Keratinocyte (primary cell): ENCODE measurements around the gene DIO3. TPM values are rescaled to one million over a fixed set of nuclear protein-coding genes. Genes with fewer than 3 reads are reported as not detected.
A peak's percentile ranks its signal among the peaks of the same experiment; 100 is the strongest.

Experiments used
- DNase-seq: peaks from one replicate; pipeline ENCODE4 v3.0.0-alpha.2; 2011; ENCODE audit warnings: low read depth, missing footprints, low spot score
- FAIRE-seq: peaks from 2 replicates; lab custom pipeline; 2011; peaks lifted over from hg19 to GRCh38; lab: Jason Lieb, UNC
- H2AFZ ChIP-seq: 2 replicates; pipeline ENCODE4 v1.6.0; 2012; ENCODE audit warnings: low read length, control low read depth, inconsistent platforms; ENCODE audit not compliant: control insufficient read depth
- H3K27ac ChIP-seq: 2 replicates; pipeline ENCODE4 v1.5.1; 2011; ENCODE audit warnings: low read length; ENCODE audit not compliant: control insufficient read depth, insufficient read depth
- H3K27me3 ChIP-seq: 3 replicates; pipeline ENCODE4 v1.6.0; 2011; ENCODE audit warnings: low read length; ENCODE audit not compliant: control insufficient read depth, insufficient read depth; ENCODE audit errors: extremely low read depth
- H3K36me3 ChIP-seq, 2 experiments: 2 replicates in 1 of 2; 3 replicates in 1 of 2; pipeline ENCODE4 v1.5.1; 2011; ENCODE audit warnings: low read length in 2 of 2, mild to moderate bottlenecking in 1 of 2; ENCODE audit not compliant: control insufficient read depth in 2 of 2, insufficient read depth in 2 of 2; ENCODE audit errors: extremely low read depth in 1 of 2
- H3K4me1 ChIP-seq: 3 replicates; pipeline ENCODE4 v1.5.1; 2011; ENCODE audit warnings: low read length; ENCODE audit not compliant: control insufficient read depth, insufficient read depth; ENCODE audit errors: extremely low read depth
- H3K4me2 ChIP-seq: 3 replicates; pipeline ENCODE4 v1.6.0; 2011; ENCODE audit warnings: low read depth, low read length; ENCODE audit not compliant: control insufficient read depth, insufficient read depth; ENCODE audit errors: extremely low read depth
- H3K4me3 ChIP-seq, 3 experiments: fragments of 200-600 bp in 1 of 3; sonication (generic) in 1 of 3; 2 replicates in 2 of 3; 3 replicates in 1 of 3; pipeline ENCODE4 v1.5.1; 2011 to 2016; ENCODE audit warnings: low read length in 3 of 3, mild to moderate bottlenecking in 3 of 3, control low read depth in 2 of 3, inconsistent platforms in 1 of 3, low read depth in 1 of 3, mixed read lengths in 1 of 3, mixed run types in 1 of 3, moderate library complexity in 1 of 3; ENCODE audit not compliant: control insufficient read depth in 2 of 3, insufficient read depth in 2 of 3; ENCODE audit errors: extremely low read depth in 1 of 3
- H3K79me2 ChIP-seq: 2 replicates; pipeline ENCODE4 v1.6.0; 2012; ENCODE audit warnings: low read length; ENCODE audit not compliant: control insufficient read depth, insufficient read depth
- H3K9ac ChIP-seq: 3 replicates; pipeline ENCODE4 v1.6.0; 2011; ENCODE audit warnings: low read length; ENCODE audit not compliant: control insufficient read depth, insufficient read depth; ENCODE audit errors: extremely low read depth
- H3K9me1 ChIP-seq: 3 replicates; pipeline ENCODE4 v1.6.0; 2011; ENCODE audit warnings: low read length; ENCODE audit not compliant: control insufficient read depth, insufficient read depth; ENCODE audit errors: extremely low read depth
- H3K9me3 ChIP-seq: 2 replicates; pipeline ENCODE4 v1.5.1; 2012; ENCODE audit warnings: low read depth, low read length; ENCODE audit not compliant: control insufficient read depth
- H4K20me1 ChIP-seq: 3 replicates; pipeline ENCODE4 v1.6.0; 2011; ENCODE audit warnings: low read length; ENCODE audit not compliant: control insufficient read depth, insufficient read depth; ENCODE audit errors: extremely low read depth
- EZH2 ChIP-seq: IDR thresholded peaks from one replicate; pipeline ENCODE4 v1.6.1; 2012; ENCODE audit warnings: inconsistent platforms, mild to moderate bottlenecking, low read length, moderate library complexity
- dilution Hi-C: fragments of 300-500 bp; cut with MboI; formaldehyde crosslinking; loops from one replicate; pipeline ENCODE4 v1.7.0; 2020; ENCODE audit warnings: low sequenced_read_pairs; ENCODE audit not compliant: extremely low pct_ligation_motif_present
- polyA plus RNA-seq, 5 experiments: library from polyadenylated mRNA; depleted of rRNA in 3 of 5; stranded (reverse) in 3 of 5; stranded (forward) in 1 of 5; unstranded in 1 of 5; fragments of >200 nt; gene quantifications; 1 replicate in 1 of 5; 2 replicates in 3 of 5; 3 replicates in 1 of 5; pipeline versions ENCODE4 v1.2.1 to v1.2.3, GENCODE V29; 2011 to 2012; ENCODE audit warnings: missing spikeins in 2 of 5, low read depth in 1 of 5, low replicate concordance in 1 of 5
- TF ChIP-seq, protein P1 (sequence below), 3 experiments: IDR thresholded peaks in 1 of 3; conservative IDR thresholded peaks in 1 of 3; optimal IDR thresholded peaks in 1 of 3; 2 replicates in 2 of 3; 3 replicates in 1 of 3; pipeline versions ENCODE3 to v1.5.1; 2011; ENCODE audit warnings: low read length in 3 of 3, mild to moderate bottlenecking in 3 of 3, moderate library complexity in 2 of 3, control low read depth in 1 of 3, inconsistent platforms in 1 of 3; ENCODE audit not compliant: insufficient read depth in 2 of 3; ENCODE audit errors: extremely low read depth in 1 of 3

DIO3 gene
- polyA plus RNA-seq, 1 donor (not counting 4 experiments of a cell fraction or from before 2014, with no cell fraction given) = not detected

DNA sequence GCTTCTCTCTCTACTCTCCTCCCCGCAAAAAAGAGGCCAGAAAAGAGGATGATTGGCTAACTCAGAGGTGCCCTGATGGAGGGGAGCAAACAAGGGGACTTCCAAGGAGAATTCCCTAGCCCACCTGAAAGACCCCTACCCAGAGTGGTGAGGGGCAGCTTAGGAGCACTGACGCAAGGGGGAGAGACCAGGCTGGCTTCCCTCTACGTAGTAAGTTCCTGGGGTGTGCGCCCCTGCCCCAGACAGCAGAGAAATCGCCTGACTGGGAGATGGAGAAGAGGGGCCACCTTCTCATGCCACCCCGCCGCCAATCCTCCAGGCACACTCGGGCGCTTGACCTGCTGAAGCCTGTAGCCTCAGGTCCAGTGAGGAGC lies 2.1 kb upstream of the DIO3 start:
- dilution Hi-C loops = no loop called here
- Histone ChIP-seq H3K9ac (no peak overlapping the region), H3K36me3 (no peaks in the 10 kb centered on the region), H4K20me1 (no peaks in the 10 kb centered on the region), H3K9me3 (peaks cover 11% of the 10 kb centered on the region), H3K4me3 (no peak overlapping the region), H3K79me2 (no peaks in the 10 kb centered on the region), H3K27ac (no peak overlapping the region), H3K4me2 (no peak overlapping the region), H2AFZ (no peak overlapping the region), H3K27me3 (peaks cover 79% of the 10 kb centered on the region), H3K9me1 (no peaks in the 10 kb centered on the region), H3K4me1 (no peaks in the 10 kb centered on the region)
- DNase-seq (no peak), FAIRE-seq (no peak)
- TF ChIP-seq EZH2 = peak; percentile 18
- TF ChIP-seq, protein P1, sequence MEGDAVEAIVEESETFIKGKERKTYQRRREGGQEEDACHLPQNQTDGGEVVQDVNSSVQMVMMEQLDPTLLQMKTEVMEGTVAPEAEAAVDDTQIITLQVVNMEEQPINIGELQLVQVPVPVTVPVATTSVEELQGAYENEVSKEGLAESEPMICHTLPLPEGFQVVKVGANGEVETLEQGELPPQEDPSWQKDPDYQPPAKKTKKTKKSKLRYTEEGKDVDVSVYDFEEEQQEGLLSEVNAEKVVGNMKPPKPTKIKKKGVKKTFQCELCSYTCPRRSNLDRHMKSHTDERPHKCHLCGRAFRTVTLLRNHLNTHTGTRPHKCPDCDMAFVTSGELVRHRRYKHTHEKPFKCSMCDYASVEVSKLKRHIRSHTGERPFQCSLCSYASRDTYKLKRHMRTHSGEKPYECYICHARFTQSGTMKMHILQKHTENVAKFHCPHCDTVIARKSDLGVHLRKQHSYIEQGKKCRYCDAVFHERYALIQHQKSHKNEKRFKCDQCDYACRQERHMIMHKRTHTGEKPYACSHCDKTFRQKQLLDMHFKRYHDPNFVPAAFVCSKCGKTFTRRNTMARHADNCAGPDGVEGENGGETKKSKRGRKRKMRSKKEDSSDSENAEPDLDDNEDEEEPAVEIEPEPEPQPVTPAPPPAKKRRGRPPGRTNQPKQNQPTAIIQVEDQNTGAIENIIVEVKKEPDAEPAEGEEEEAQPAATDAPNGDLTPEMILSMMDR (optimal IDR thresholded peaks at IDR 0.05 in 1 of 3, IDR thresholded peaks at IDR 0.05 in 1 of 3, conservative IDR thresholded peaks at IDR 0.05 in 1 of 3; ENCODE audit: extremely low read depth in 1 of 3, insufficient read depth in 2 of 3, low read length in 3 of 3) = no peak

DNA sequence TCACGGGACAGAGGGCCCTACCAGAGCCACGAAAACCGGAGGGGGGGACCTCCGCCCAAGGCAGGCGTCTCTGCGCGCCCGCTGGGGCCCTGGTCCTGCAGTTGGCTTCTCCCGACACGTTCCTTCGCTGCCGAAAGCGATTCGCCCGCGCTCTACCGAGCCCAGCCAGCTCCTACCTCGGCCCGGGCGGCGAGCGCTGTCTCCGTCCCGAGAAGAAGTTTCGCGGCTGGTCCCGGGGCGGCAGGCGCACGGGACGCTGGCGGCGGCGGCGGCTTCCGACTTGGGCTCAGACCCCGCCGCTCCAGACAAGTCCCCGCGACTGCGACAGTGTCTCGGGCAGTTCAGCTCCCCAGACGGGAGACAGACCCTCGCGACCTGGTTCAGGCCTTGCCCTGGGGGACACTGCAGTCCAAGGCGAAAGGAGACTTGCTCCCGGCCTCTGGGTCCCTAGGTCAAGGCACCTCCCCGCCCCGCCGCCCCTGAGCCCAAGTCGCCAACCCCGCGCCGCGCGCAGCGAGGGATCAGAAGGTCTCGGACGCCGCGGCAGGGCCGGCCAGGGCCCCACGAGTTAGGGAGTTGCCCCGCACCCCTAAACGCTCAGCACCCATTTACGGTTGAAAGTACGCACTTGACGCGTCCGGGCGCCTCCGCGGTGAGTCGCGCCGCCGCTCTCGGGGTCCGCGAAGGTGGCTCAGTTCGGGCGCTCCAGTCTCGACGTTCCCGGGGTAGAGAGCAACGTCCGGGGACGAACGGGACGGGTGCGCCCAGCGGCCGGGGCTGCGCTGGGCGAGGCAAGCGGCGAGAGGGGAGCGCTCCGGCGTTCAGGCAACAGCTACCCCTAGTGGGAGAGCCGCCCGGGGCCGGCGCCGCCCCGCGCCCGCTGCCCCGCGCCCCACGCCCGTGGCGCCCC lies 1.4 kb upstream of the DIO3 start:
- H3K4me3 ChIP-seq = no peak overlapping the region
- TF ChIP-seq EZH2 = peak; percentile 61
- TF ChIP-seq, protein P1 (optimal IDR thresholded peaks at IDR 0.05 in 1 of 3, IDR thresholded peaks at IDR 0.05 in 1 of 3, conservative IDR thresholded peaks at IDR 0.05 in 1 of 3; ENCODE audit: extremely low read depth in 1 of 3, insufficient read depth in 2 of 3, low read length in 3 of 3) = peak in 2 of 3 experiments; percentile 9 to 29

More for the DNA sequence above, 1.4 kb upstream of the DIO3 start:
- Histone ChIP-seq H3K9ac (no peak overlapping the region), H3K79me2 (no peaks in the 10 kb centered on the region), H3K4me2 (no peak overlapping the region), H3K9me3 (peaks cover 11% of the 10 kb centered on the region), H3K36me3 (no peaks in the 10 kb centered on the region), H3K27ac (no peak overlapping the region), H4K20me1 (no peaks in the 10 kb centered on the region), H2AFZ (no peak overlapping the region), H3K27me3 (peaks cover 85% of the 10 kb centered on the region), H3K9me1 (no peaks in the 10 kb centered on the region), H3K4me1 (no peaks in the 10 kb centered on the region)
- FAIRE-seq (no peak), DNase-seq (no peak)
- dilution Hi-C loops = no loop called here
